HCT116 (cell line): Measurements from ENCODE around the gene NUDT9. TPM values are rescaled to one million over a fixed set of nuclear protein-coding genes. Genes with fewer than 3 reads are reported as not detected.

ENCODE experiments used
- ATAC-seq: fragments of 200-7000 bp; cut with Tn5 transposase; 2 replicates; pipeline ENCODE4 v1.9.1; 2020; ENCODE audit warnings: mild to moderate bottlenecking, moderate library complexity
- BruUV-seq: library from RNA; stranded (reverse); fragments of 400-500 nt; replicated peaks from 2 replicates; lab custom pipeline; 2021; lab: Mats Ljungman, UMichigan
- CTCF ChIA-PET: fragments of 300-600 bp; sonication (Branson Sonifier 250); formaldehyde crosslinking; loops from one replicate; lab custom pipeline; 2021; ENCODE audit warnings: antibody characterized with exemption; lab: Charles Lee
- POLR2A ChIA-PET: fragments of 300-600, 350-600 bp; sonication (Branson Sonifier 250); formaldehyde crosslinking; loops from one replicate; lab custom pipeline; 2021; ENCODE audit warnings: antibody characterized with exemption; lab: Charles Lee
- RAD21 ChIA-PET, 2 experiments: fragments of 300-600 bp; sonication (Branson Sonifier 250); formaldehyde crosslinking; loops; one replicate each; lab custom pipeline; 2023; ENCODE audit warnings: low total read pairs in 2 of 2; ENCODE audit not compliant: uncharacterized antibody in 2 of 2, unreplicated experiment in 2 of 2, low non-redundant PET in 1 of 2; lab: Charles Lee
- DNase-seq: peaks from one replicate; pipeline ENCODE4 v3.0.0-alpha.2; 2010; ENCODE audit warnings: low read depth, low spot score
- H2AFZ ChIP-seq: fragments of 200-600 bp; shearing (Covaris generic), sonication (generic); 2 replicates; pipeline ENCODE4 v1.6.1; 2017; ENCODE audit warnings: low read depth, mixed run types, mixed read lengths, antibody characterized with exemption, low read length; ENCODE audit not compliant: poor library complexity, severe bottlenecking
- H3K27ac ChIP-seq: 2 replicates; pipeline ENCODE4 v1.5.1; 2012; ENCODE audit warnings: low read depth, low read length
- H3K27me3 ChIP-seq: fragments of 200-600 bp; sonication (generic); 2 replicates; pipeline ENCODE4 v1.6.1; 2016; ENCODE audit warnings: mixed run types, low read length, mixed read lengths; ENCODE audit not compliant: insufficient read depth
- H3K36me3 ChIP-seq, 2 experiments: fragments of 200-500 bp in 1 of 2; fragments of 200-600 bp in 1 of 2; sonication (Bioruptor generic) in 1 of 2; sonication (generic) in 1 of 2; 2 replicates each; pipeline versions ENCODE4 v1.5.1 to v1.6.1; 2014 to 2016; ENCODE audit warnings: low read length in 2 of 2, inconsistent platforms in 1 of 2, mixed read lengths in 1 of 2, mixed run types in 1 of 2; ENCODE audit not compliant: insufficient read depth in 2 of 2, control insufficient read depth in 1 of 2
- H3K4me1 ChIP-seq, 2 experiments: fragments of 200-600 bp in 1 of 2; sonication (generic) in 1 of 2; 2 replicates each; pipeline versions ENCODE4 v1.5.1 to v1.6.1; 2012 to 2017; ENCODE audit warnings: low read length in 2 of 2, inconsistent platforms in 1 of 2, mild to moderate bottlenecking in 1 of 2, mixed read lengths in 1 of 2, mixed run types in 1 of 2, moderate library complexity in 1 of 2; ENCODE audit not compliant: insufficient read depth in 2 of 2, control insufficient read depth in 1 of 2
- H3K4me2 ChIP-seq: fragments of 200-600 bp; sonication (generic); 2 replicates; pipeline ENCODE4 v1.6.1; 2017; ENCODE audit warnings: mixed run types, low read length, mixed read lengths
- H3K4me3 ChIP-seq, 2 experiments: fragments of 200-600 bp in 1 of 2; sonication (generic) in 1 of 2; replicated peaks in 1 of 2; 2 replicates each; pipeline ENCODE4 v1.5.1; 2011 to 2016; ENCODE audit warnings: low read length in 2 of 2, control low read depth in 1 of 2, low read depth in 1 of 2, mild to moderate bottlenecking in 1 of 2, mixed read lengths in 1 of 2, mixed run types in 1 of 2
- H3K79me2 ChIP-seq: fragments of 200-600 bp; sonication (generic); 2 replicates; pipeline ENCODE4 v1.6.1; 2017; ENCODE audit warnings: mild to moderate bottlenecking, mixed run types, low read length, moderate library complexity, mixed read lengths; ENCODE audit not compliant: insufficient read depth
- H3K9ac ChIP-seq: fragments of 200-600 bp; sonication (generic); 2 replicates; pipeline ENCODE4 v1.6.1; 2016; ENCODE audit warnings: low read length, mixed read lengths
- H3K9me2 ChIP-seq: fragments of 200-600 bp; sonication (generic), shearing (Covaris generic); 2 replicates; pipeline ENCODE4 v1.6.1; 2017; ENCODE audit warnings: mixed run types, mild to moderate bottlenecking, moderate library complexity; ENCODE audit not compliant: insufficient read depth
- H3K9me3 ChIP-seq, 2 experiments: fragments of 200-500 bp in 1 of 2; fragments of 200-600 bp in 1 of 2; sonication (Bioruptor generic) in 1 of 2; sonication (generic) in 1 of 2; 2 replicates each; pipeline ENCODE4 v1.6.1; 2014 to 2017; ENCODE audit warnings: low read length in 2 of 2, mixed read lengths in 2 of 2, inconsistent platforms in 1 of 2, low read depth in 1 of 2, mild to moderate bottlenecking in 1 of 2, mixed run types in 1 of 2, moderate library complexity in 1 of 2; ENCODE audit not compliant: control insufficient read depth in 1 of 2, insufficient read depth in 1 of 2
- H4K20me1 ChIP-seq: fragments of 200-600 bp; sonication (generic), shearing (Covaris generic); 2 replicates; pipeline ENCODE4 v1.6.1; 2017; ENCODE audit warnings: mixed run types, mild to moderate bottlenecking, moderate library complexity; ENCODE audit not compliant: insufficient read depth
- CEBPB ChIP-seq: IDR thresholded peaks from 2 replicates; pipeline ENCODE4 v1.6.1; 2012; ENCODE audit warnings: low read depth
- ELF1 ChIP-seq: IDR thresholded peaks from 2 replicates; pipeline ENCODE4 v1.6.1; 2012; ENCODE audit warnings: low read depth, borderline replicate concordance
- EZH2phosphoT487 ChIP-seq: fragments of 200-600 bp; IDR thresholded peaks from 2 replicates; pipeline ENCODE4 v1.6.1; 2018; ENCODE audit warnings: antibody characterized with exemption, borderline replicate concordance
- FOSL1 ChIP-seq: IDR thresholded peaks from 2 replicates; pipeline ENCODE4 v1.6.1; 2012; ENCODE audit warnings: low read depth
- POLR2AphosphoS5 ChIP-seq: IDR thresholded peaks from 2 replicates; pipeline ENCODE4 v1.6.1; 2011; ENCODE audit warnings: mild to moderate bottlenecking, low read depth, low read length, moderate library complexity
- RAD21 ChIP-seq: IDR thresholded peaks from 2 replicates; pipeline ENCODE4 v1.6.1; 2012; ENCODE audit warnings: low read depth, mild to moderate bottlenecking
- SIN3A ChIP-seq: IDR thresholded peaks from 2 replicates; pipeline ENCODE4 v1.6.1; 2012; ENCODE audit warnings: low read depth
- SRF ChIP-seq: IDR thresholded peaks from 2 replicates; pipeline ENCODE4 v1.6.1; 2012; ENCODE audit warnings: low read depth
- TCF7L2 ChIP-seq: IDR thresholded peaks from 2 replicates; pipeline ENCODE4 v1.7.0; 2011; ENCODE audit warnings: borderline replicate concordance, inconsistent platforms; ENCODE audit not compliant: insufficient read depth, insufficient read length; ENCODE audit errors: extremely low read depth
- intact Hi-C: fragments of 100-400 bp; cut with micrococcal nuclease; formaldehyde crosslinking; loops from 2 replicates; pipeline ENCODE4 v1.10.0; 2022
- total RNA-seq: library from RNA; stranded (reverse); gene quantifications from one replicate; pipeline ENCODE4 v1.2.1, GENCODE V29; 2021; ENCODE audit not compliant: unreplicated experiment
- TF ChIP-seq, protein P1 (sequence below): IDR thresholded peaks from 2 replicates; pipeline ENCODE4 v1.6.1; 2012
- TF ChIP-seq, protein P2 (sequence below): IDR thresholded peaks from 2 replicates; pipeline ENCODE4 v1.6.1; 2012; ENCODE audit warnings: low read depth

The NUDT9 gene
- total RNA-seq, 1 experiment from 2014 or later, result 13.5 TPM

DNA sequence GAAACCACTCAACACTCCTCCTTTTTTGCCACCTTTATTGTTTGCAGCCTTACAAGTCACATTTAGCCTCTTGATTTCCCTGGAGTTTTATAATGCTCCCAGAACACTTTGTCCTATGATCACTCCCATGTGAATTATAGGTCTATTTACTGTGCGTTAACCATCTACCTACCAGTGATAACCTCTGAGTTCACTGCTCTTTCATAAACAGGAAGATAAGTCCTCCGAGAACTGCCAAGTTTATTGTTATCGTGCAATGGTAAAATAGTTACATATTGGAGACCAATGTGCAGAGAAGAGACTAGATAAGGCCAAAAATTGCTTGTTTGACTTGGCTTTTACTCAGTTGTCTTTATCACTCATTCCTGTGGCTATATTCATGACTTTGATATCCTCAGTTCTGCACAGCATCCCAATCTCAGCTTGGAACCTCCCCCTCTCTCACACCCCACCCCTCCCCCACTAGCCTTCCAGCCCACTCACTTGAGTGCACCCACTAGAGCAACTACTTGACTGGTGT lies 12.9 kb upstream of the NUDT9 start:
- intact Hi-C loops, result no loop called here
- BruUV-seq, result no TSS peak

More for the DNA sequence above, 12.9 kb upstream of the NUDT9 start:
- ATAC-seq (no peak), DNase-seq (no peak)
- no peaks in the 10 kb centered on the region for H3K36me3 ChIP-seq
- no peak overlapping the region for H3K9ac ChIP-seq
- no peak overlapping the region for H3K4me3 ChIP-seq
- H3K79me2 ChIP-seq, result no peaks in the 10 kb centered on the region
- H3K9me3 ChIP-seq, result no peaks in the 10 kb centered on the region
- ChIA-PET CTCF (no interaction called here), POLR2A (no interaction called here), RAD21 (no interaction called here)
- H3K9me2 ChIP-seq, result no peaks in the 10 kb centered on the region
- no peak overlapping the region for H2AFZ ChIP-seq
- H4K20me1 ChIP-seq, result no peaks in the 10 kb centered on the region
- H3K27me3 ChIP-seq, result no peaks in the 10 kb centered on the region
- H3K4me1 ChIP-seq, result no peaks in the 10 kb centered on the region
- H3K4me2 ChIP-seq, result no peak overlapping the region
- TF ChIP-seq SIN3A (no peak), EZH2phosphoT487 (no peak), POLR2AphosphoS5 (no peak), FOSL1 (no peak), TCF7L2 (no peak), CEBPB (no peak), RAD21 (no peak), SRF (no peak), ELF1 (no peak)
- TF ChIP-seq, protein P1, sequence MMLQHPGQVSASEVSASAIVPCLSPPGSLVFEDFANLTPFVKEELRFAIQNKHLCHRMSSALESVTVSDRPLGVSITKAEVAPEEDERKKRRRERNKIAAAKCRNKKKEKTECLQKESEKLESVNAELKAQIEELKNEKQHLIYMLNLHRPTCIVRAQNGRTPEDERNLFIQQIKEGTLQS, result no peak
- TF ChIP-seq, protein P2, sequence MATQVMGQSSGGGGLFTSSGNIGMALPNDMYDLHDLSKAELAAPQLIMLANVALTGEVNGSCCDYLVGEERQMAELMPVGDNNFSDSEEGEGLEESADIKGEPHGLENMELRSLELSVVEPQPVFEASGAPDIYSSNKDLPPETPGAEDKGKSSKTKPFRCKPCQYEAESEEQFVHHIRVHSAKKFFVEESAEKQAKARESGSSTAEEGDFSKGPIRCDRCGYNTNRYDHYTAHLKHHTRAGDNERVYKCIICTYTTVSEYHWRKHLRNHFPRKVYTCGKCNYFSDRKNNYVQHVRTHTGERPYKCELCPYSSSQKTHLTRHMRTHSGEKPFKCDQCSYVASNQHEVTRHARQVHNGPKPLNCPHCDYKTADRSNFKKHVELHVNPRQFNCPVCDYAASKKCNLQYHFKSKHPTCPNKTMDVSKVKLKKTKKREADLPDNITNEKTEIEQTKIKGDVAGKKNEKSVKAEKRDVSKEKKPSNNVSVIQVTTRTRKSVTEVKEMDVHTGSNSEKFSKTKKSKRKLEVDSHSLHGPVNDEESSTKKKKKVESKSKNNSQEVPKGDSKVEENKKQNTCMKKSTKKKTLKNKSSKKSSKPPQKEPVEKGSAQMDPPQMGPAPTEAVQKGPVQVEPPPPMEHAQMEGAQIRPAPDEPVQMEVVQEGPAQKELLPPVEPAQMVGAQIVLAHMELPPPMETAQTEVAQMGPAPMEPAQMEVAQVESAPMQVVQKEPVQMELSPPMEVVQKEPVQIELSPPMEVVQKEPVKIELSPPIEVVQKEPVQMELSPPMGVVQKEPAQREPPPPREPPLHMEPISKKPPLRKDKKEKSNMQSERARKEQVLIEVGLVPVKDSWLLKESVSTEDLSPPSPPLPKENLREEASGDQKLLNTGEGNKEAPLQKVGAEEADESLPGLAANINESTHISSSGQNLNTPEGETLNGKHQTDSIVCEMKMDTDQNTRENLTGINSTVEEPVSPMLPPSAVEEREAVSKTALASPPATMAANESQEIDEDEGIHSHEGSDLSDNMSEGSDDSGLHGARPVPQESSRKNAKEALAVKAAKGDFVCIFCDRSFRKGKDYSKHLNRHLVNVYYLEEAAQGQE, result no peak
- no peak overlapping the region for H3K27ac ChIP-seq
